SH-SY5Y (cell line): ENCODE results near the gene ZDHHC14.

ENCODE experiments used
- GATA2 ChIP-seq: IDR thresholded peaks from 2 replicates; pipeline ENCODE4 v1.6.1; 2011; ENCODE audit warnings: mild to moderate bottlenecking, low read depth, low read length
- GATA3 ChIP-seq: IDR thresholded peaks from 2 replicates; pipeline ENCODE4 v1.6.1; 2011; ENCODE audit warnings: low read depth, mild to moderate bottlenecking, low read length, moderate library complexity

ZDHHC14 gene

DNA sequence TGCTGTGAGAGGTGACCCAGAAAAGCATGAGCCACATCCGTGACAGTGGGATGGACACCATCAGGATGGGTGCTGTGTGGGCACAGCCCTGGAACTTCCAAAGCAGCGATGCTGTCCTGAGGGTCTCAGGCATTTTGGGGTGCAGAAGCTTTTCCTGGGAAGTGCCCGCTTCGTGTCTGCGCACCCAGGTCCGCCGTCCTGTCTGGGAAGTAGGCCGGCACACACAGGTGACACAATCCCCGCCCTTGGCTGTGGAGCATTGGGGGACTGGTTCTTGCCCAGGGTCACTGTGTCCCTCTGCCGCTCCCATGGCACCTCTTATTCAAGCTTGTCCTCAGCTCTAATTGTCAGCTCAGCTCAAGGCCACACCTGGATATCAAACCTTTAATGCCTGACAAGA is 112.6 kb downstream of the ZDHHC14 start:
- TF ChIP-seq GATA3 (no peak), GATA2 (no peak)

DNA sequence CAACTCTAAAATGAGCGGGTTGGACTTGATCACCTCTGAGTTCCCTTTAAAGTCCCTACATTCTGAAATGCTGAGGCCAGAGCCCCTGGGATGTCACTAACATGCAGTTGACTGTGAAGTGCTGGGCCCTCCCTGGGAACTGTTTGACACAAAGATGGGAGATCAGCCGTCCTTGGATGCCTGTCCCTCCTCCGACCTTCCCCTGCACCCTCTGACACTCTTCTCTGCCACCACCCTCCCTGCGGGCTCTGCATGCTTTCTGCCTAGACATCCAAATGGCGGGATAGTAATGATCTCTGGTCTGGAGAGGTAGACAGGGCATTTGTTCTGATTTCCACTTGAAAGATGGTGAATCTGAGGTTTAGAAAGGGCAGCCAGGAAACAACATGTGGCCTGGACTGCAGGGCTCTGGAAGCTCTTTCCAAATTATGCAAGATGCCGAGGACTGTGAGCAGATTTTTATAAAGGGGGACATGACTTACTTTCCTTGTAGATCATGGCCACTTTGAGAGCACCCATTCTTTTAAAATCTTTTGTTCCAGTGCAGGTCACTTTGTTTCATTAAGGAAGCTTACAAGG is 113.2 kb downstream of the ZDHHC14 start:
- TF ChIP-seq GATA3, result no peak
- no peak for TF ChIP-seq GATA2

DNA sequence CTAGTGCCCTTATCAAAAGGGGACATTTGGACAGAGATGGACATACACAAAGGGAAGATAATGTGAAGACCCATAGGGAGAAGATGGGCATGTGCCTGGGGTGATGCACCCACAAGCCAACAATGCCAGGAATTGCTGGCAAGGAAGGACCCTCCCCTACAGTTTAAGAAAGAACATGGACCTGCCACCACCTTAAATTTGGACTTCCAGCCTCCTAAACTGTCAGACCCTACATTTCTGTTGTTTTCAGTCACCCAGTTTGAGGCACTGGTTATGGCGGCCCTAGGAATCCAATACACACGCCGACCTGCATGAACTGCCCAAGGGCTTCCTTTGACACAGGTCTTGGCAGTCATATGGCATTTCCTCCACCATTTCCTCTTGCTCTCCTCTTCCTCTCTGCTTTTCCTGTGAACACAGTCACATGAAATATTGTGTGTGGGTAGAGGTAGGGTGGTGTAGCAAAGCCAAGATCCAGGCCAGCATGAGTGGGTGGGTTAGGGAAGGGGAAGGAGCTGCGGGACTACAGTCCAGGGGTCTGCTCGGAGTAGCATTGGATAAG is 115.6 kb downstream of the ZDHHC14 start:
- TF ChIP-seq GATA3, result no peak

DNA sequence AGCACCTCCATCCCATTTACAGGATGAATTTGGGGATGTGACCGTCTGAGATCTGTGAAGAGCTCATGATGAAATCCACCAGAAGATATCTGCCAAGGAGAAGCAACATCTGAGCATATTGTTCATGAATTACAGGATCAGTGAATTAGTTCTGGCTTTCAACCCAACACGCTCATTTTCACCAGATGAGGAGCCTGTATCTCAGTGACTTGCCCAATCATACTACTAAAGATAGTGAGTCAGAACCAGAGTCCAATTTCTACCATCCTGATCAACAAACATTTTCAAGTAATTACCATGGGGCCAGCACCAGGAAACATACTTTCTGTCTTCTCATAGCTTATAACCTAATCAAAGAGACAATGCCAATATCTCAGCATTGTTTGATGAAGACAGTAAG is 116.6 kb downstream of the ZDHHC14 start:
- TF ChIP-seq GATA2, result no peak
- no peak for TF ChIP-seq GATA3

DNA sequence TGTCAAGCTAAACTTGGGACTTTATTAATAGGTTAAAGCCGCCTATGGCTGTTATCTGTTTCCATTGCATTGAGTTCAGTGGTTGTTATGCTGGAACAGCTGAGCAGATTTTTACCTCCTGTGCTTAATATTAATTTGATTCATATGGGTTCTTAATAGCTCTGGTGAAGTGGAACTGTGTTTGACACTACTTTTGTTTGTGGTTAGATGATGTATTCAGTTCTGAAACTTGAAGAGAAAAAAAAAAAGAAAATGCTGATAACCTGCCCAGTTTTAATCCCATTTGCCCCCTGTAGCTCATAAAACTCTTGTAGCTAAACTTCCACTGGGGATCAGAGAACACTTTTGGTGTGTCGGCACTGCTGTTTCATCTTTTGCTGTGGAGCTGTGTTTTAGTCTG is 117.8 kb downstream of the ZDHHC14 start:
- TF ChIP-seq GATA2 (no peak), GATA3 (no peak)

DNA sequence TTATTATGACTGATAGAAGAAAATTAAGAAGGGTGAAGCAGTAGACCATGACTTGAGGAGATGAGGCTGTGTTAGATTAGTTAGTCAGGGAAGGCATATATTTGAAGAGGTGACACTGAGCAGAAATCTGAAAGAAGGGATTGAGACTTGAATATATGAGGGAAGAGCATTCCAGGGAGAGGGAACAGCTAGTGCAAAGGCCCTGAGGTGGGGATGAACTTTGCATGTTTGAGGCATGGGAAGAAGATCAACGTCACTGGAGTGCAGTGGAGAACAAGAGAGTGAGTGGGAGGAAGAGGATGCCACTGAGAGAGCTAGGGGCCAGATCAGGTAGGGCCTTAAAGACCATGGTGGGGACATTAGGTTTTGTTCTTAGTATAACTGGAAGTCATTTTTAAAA is 119.0 kb downstream of the ZDHHC14 start:
- no peak for TF ChIP-seq GATA2
- no peak for TF ChIP-seq GATA3

DNA sequence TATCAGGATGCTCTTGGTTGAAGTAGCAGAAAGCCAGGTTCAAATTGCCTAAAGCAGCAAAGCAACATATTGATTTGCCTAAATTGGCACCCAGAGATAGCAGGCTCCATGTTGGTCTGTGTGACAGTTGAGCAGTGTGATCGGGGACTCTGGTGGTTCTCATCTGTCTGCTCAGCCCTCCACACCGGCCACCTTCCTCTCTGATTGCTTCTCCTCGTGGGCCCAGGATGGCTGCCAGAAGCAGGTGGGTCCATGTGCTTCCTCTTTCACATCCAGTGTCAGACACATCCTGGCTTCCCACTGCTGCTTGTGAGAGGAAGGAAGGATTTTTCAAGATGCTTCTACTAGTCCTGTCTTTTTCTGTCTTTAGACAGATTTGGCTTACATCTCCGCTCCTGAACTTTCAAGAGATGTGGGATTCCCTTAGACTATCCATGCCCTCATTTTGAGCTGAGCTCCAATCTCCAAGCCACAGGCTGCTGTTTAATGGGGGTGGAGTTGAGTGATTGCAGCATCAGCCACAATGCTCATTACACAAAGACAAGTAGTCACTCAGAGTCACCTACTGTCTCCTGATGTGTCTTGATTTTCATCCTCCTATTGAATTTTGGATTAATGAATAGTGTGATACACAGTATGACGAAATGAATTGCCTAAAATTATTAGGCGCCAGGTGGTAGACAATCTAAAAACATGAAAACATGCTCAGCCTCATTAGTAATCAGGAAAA is 122.2 kb downstream of the ZDHHC14 start:
- TF ChIP-seq GATA2, result no peak
- no peak for TF ChIP-seq GATA3

DNA sequence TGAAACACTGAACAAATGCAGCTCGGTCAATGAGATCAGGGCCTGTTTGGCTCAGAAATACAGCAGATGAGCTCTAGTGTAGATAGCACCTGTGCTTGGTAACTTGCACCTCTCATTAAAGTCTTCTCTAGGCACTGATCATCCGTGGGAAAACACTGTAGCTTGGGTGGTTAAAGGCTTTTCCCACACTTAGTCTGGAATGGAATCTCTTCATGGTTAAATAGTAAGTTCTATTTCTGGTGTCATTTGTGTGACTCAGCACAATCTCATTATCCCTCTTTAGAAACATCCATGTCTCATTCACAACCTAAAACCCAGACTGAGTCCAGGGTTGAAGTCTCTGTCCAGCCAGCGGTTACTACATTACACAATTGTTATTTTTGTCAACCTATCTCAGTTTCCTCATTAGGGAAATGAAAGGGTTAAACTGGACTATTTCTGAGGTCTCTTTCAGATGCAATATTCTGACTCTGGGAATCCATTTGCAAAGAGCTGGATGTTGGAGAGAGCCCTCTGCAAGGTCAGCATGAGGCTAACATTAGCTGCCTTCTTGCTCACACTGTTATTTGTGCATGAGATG is 125.0 kb downstream of the ZDHHC14 start:
- TF ChIP-seq GATA3, result no peak
- no peak for TF ChIP-seq GATA2

DNA sequence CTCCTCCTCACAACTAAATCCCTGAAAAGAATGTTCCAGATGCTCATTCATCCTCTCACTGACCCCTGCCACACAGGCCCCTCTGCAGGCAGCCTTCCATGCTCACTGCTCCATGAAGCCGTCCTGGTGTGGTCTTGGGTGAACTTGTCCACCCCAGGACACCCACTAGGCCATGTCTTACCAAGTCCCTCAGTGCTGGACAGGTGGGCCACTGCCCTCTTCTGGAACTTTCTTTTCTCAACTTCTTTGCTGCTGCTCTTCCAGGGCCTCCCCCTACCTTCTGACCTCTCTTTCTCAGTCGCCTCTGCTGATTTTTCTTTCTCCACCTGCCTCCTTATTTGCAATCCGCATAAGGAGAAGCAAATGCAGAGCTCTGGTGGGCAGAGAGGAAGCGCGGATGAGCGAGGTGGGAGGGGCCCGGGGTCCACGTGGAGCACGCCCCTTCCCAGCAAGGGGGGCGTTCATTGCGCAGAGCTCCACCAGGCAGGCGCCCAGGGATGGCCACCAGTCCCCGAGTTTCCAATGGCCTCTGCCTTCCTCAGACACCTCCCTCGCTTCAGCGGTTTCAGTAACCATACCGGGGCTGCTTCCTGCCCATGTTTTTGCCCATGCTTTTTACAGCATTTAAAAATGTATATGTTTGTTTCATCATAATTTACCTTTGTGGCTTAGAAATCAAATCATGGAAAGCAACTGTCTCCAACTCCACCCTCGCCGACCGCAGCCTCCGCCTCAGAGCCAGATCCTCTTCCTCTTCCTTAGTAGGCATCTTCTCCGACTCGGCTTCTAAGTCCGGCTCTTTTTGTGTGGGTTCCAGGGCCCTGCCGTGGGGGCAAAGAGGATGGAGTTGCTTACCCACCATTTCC is 129.6 kb downstream of the ZDHHC14 start:
- no peak for TF ChIP-seq GATA3
- TF ChIP-seq GATA2, result no peak

DNA sequence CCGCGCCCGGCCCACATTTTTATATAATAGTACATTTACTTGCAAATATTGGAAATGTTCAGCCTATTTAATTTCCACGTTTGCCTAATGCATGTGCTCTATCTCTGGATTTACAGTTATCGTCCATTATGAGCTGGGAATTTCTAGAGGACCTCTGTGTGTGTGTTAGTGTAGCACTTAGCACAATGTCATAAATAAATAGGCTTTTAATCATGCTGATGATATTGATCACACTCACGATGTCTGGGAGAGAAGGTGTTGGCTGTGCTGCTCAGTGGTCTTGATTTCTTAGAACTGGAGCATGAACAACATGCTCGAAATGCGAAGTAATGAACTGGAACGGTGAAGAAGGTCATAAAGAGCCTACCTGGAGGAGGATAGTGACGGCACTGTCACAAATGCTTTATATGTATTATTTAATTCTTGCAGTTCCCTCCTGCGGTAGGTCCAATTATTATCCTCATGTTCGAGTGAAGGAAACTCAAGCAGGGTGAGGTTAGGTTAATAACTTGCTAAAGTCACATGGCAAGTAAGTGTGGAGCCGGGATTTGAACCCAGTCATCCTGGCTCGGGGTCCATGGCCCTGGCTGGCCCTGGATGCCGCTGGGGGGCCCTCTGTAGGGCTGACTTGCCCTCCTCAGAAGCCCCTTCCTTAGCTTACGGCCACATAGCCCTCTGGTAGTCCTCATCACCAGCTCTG is 130.8 kb downstream of the ZDHHC14 start:
- no peak for TF ChIP-seq GATA3
- TF ChIP-seq GATA2, result no peak

DNA sequence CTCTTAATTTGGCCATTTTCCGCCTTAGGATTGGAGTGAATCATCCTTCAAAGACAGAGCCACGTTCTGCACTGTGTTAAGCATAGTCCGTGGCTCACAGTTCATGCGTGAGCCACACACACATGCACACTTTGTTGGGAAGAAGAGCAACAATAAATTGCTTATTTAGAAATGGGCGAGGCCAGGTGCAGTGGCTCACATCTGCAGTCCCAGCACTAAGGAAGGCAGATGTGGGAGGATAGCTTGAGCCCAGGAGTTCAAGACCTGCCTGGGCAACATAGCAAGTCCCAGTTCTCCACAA is 131.3 kb downstream of the ZDHHC14 start:
- TF ChIP-seq GATA3, result no peak

DNA sequence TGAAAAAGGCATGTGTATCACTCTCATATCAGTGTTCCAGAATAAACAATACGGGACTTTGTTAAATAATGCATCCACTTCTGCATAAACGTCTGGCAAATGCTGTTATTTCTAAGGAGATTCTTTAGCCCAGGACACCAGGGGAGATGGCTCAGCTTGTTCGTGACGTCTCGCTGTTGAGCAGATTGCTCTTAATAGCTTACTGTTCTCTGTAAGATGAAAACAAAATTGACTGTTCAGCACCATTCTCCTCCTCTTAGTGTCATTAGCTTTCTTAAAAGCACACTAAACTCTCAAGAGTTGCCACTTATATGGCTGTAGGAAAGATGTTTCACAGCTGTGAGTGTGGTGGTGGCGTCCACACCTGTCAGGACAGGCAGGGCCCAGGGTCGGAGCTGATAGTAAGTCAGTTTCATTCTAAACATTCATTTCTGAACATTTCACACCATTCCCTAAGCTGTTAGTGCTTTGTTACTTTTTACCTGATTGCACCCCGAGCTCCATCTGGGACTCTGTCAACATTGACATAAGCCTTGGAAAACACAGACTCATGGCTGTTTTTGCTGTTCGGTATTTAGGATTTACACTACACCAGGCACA is 132.1 kb downstream of the ZDHHC14 start:
- TF ChIP-seq GATA3, result no peak
- no peak for TF ChIP-seq GATA2

DNA sequence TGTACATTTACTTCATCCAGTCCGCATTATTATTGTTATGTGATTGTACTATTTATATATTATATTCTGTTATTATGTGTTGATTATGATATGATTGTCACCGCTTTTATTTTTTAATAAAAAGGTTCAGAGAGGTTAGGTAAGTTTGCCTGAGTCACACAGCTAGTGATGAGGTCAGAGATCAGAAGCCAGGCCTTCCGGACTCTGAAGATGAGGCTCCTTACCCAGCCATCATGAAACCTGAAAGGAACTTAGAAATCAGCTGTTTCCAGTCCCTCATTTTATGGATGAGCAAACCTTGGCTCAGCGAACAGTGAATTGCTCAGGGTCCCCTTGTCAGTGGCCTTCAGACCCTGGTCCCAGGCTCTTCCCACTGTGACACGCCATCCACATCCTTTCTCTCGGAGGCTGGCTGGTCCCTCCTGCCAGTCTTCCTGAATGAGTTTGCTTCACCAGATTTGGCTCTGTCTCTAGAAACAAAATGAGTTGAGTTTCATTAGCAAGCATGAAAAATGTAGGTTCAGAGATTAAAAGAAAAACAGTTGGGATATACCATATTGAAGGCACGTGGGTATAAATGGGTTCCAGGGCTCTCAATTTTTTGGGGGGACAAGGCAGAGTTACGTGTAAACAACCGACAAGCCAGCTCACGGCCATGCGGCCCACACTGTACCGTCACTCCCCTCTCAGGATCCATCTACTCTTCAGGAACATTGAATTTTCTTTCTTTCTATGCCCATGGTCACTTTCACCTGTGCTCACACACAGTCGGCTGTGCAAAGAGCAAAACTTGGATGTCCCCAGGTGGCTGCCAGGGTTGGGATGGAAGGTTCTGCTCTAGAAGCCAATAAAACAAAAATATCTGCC is 132.9 kb downstream of the ZDHHC14 start:
- TF ChIP-seq GATA2, result no peak
- TF ChIP-seq GATA3, result no peak
